Islet of Langerhans (tissue), 1 donor: Measurements from ENCODE around the gene FYN.
"Not testable (repeated sequence)": the region's sequence is repeated elsewhere in the genome, so short reads cannot be mapped to it uniquely, and the experiment has no call there.

Experiments used
- FAIRE-seq: peaks from one replicate; lab custom pipeline; 2011; peaks lifted over from hg19 to GRCh38; lab: Jason Lieb, UNC

The FYN gene

GRCh38 chr6:111789598-111789997 lies 83.7 kb downstream of the FYN start:
- no peak for FAIRE-seq

GRCh38 chr6:111788379-111789276 lies 84.6 kb downstream of the FYN start:
- FAIRE-seq = no peak

DNA sequence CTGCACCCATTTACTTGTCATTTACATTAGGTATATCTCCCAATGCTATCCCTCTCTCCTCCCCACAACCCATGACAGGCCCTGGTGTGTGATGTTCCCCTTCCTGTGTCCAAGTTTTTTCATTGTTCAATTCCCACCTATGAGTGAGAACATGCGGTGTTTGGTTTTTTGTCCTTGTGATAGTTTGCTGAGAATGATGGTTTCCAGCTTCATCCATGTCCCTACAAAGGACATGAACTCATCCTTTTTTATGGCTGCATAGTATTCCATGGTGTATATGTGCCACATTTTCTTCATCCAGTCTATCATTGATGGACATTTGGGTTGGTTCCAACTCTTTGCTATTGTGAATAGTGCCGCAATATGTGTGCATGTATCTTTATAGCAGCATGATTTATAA lies 87.1 kb downstream of the FYN start:
- FAIRE-seq = not testable (repeated sequence)

- FAIRE-seq = no peak
These were observed 88.8 kb downstream of the FYN start for GRCh38 chr6:111784433-111784832.

DNA sequence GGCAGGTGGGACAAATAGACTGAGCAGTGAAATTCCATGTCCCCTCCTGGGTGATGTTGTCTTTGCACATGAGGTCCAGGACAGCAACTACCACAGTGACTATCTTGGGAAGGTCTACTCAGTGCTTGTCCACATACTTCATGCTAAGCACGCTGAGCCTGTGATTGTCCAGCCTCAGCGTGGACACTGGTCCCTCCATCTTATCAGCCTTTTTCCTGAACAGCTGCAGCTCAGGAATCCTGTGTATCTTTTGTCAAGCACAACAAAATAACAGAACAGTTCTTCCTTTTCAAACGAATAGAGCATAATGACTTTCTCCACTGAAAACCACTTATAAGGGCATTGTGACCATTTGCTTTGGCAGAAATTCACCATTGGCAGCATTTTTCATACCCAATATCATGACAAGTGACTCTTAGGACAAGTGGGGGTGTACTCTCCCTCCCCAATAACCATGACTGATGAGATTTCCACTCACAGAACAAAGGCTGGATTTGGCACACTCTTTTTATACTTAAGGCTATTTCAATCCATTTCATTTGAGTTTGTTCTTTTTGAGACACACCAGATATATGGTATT lies 90.3 kb downstream of the FYN start:
- FAIRE-seq = no peak

GRCh38 chr6:111782192-111782809 lies 91.0 kb downstream of the FYN start:
- no peak for FAIRE-seq

GRCh38 chr6:111781041-111781708 lies 92.1 kb downstream of the FYN start:
- FAIRE-seq = no peak

DNA sequence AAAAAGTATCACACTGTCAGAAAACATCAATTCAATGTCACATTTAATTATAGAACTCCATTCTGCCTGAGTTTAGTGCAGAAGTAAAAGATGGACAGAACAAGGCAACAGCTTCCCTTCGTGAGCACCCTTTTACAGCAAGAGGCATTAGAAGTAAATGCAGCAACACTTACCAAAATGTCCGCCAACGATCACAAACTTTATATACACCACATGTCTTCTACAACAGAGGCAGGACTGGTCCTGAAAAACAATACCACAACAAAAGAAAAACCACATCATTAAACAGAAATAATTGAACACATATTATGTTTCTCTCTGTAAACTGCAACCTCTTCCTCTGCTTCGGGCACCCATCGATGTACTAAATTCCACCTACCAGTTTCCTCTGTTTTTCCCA lies 92.9 kb downstream of the FYN start:
- FAIRE-seq = no peak

DNA sequence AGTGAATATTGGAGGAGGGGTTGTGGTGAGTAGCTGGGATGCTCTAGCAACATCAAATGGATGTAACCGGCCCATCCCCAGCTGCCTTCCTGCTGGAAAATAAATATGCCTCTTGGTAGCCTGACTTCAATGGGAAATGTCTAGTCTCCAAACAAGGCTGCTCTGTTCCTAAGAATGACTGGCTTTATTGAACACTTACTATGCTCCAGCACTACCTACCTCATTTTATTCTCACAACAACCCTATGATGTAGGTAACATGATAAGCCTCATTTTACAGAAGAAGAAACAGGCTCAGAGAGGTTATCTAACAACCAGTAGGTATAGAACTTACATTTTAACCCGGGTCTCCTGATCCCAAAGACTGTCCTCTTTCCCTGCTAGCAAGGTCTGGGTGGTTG lies 93.6 kb downstream of the FYN start:
- no peak for FAIRE-seq

- no peak for FAIRE-seq
These were observed 94.2 kb downstream of the FYN start for GRCh38 chr6:111779031-111779430.

DNA sequence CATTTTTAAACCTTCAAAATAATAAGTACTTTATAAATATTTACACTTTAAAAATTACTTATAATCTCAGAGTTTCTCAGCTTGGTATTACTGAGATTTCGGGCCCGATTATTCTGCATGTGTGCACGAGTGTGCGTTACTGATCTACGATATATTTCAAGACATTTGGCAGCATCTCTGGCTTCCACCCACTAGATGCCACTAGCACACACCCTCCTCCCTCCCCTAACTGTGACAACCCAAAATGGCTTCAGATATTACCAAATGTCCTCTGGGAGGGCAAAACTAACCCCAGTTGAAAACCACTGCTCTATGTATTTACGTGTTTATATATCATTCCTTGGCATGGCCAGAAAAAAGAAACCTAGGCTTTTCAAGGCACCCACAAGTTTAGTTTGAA lies 95.9 kb downstream of the FYN start:
- no peak for FAIRE-seq

DNA sequence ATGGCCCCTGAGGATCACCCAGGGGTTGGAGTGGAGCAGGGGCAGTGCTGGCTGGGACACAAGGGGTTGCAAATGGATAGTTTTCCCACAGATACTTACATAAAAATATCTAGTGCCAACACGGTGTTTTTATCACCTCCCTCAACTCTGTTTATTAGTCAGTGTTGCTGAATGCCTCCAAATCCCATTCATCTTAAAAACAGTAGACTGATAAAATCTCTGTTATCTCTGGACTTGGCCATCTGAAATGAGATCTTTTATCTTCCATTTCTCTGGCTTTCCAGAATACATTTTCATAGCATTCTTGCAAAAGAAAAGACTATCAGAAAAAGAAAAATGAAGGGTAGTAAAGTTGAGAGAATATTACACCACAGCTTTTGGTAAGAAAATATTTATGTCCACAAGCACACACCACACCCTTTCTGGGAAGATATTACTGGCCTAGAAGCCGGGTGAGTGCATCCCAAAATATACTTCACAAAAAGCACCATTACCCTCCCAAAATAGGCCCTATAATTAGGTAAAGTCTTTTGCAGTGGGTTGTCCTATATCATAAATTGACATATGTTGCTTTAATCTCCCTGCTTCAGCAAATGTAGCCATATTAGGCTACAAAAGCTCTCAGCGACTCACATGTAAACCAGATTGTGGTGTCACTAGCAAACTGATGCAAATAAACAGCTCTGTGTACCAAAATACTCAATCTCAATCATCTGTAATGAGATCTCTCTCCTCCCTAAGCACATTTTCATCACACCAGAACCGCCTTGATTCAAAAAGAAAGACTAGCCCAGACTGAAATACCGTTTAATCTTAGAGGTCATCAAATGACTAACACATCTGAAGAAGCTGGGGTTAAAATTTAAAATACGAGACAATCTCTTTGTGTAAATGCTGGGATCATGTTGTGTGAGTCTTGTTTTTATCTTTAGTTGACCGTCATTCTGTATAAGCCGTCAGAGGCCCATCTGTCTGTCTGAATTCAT lies 96.7 kb downstream of the FYN start:
- no peak for FAIRE-seq

DNA sequence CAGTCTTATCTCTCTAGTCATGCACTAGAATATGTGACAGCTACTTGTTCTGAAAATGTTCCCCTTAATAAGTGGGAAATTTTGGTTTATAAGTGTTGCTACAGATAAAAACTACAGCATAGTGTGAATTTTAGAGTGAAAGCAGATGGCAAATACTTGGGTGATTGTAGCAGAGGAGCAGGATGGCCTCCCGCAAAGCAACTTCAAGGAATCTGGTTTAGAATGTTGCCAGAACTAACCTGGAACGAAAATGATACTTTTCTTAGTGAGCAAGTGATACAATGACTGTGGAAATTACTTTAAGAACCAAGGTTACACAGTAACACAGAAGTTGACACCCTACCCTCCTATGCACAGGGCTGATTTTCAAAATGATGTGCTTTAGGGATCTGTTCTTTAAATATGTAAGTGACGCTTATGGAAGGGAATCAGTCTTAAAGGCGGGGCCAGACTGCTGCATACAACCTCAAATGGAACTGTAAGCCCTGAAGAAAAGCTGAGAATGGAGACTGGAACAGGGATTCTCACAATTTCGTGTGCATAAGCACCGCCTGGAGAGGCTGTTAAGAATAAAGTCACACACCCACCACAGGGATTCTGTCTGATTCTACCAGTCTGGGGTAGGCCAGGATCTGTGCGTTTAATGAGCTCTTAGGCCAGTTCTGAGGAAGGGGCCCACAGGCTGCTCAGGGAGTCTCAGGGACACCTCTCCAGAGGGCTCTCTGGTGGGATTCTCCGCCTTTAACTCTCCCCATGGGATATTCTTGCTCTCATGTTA lies 97.9 kb downstream of the FYN start:
- no peak for FAIRE-seq

- FAIRE-seq = no peak
These were observed 98.9 kb downstream of the FYN start for GRCh38 chr6:111774346-111774703.

DNA sequence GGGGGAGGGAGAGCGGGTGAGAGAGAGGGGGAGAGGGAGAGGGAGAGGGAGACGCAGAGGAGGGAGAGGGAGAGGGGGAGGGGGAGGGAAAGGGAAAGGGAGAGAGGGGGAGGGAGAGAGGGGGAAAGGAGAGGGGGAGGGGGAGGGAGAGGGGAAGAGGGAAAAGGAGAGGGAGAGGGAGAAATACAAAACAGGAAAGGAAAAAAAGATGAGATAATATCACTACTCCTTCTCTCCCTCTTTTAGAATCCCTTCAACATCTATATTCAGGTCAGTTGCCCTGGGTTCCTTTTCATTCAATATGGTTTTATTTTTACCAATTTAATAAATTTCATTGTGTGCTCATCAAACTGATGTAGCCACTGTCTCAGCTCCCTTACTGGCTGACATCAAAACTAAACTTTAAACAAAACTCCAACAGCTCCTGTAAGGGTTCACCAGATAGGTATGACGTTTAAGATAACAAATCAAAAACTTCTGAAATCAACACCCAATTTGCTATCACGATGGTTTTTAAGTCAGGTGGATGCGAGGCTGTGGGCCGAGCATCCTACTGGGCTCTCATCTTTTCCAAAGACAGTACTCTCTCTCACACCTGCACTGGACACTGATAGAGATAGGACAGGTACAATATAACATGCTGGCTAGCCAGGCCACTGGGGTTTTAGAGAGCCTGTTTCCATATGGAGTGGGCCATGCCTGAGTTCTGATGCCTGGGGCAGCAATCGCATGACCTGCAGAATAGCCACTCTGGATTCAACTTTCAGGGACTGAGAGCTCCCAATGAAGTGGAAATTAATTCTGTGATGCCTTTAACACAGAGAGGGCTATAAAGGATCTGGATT lies 99.5 kb downstream of the FYN start:
- no peak for FAIRE-seq

GRCh38 chr6:111772381-111772780 lies 100.9 kb downstream of the FYN start:
- FAIRE-seq = no peak

- no peak for FAIRE-seq
These were observed 101.6 kb downstream of the FYN start for GRCh38 chr6:111771629-111772028.

- no peak for FAIRE-seq
These were observed 102.2 kb downstream of the FYN start for GRCh38 chr6:111771094-111771432.

DNA sequence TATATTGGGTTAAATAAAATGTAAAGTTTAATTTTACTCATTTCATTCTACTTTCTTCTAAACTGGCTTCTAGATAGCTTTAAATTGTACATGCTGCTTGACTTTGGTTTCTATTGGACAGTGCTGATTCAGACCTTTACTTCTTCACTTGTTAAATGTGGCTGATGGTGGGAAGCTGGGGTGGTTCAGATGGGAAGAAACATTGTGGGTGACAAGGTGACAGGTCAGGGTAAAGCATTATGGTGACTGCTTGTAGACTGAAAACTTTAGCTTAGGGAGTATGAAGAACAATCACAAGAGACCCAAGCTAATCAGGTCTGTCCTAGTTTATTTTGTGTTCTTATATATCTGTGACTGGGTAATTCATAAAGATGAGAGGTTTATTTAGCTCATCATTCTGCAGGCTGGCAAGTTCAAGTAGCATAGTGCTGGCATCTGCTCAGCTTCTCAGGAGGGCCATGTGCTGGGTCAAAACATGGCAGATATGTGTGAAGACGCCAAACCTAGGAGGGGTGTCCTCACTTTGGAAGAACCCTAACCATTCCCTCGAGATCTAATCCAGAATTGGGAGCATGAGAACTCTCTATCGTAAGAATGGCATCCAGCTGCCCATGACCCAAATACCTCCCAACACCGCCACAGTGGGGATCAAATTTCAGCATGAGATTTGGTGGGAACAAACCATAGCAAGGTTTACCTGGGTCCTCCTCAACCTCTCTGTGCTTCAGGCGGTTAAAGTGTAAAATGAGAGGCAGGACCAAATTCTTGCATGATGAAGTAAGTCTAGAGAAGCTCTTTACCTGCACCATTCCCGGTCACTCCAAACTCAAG lies 102.8 kb downstream of the FYN start:
- FAIRE-seq = no peak
